Neuronal stem cell (in vitro differentiated cells): ENCODE data around the gene SPIN1.

ENCODE experiments used
- DNase-seq: peaks from one replicate; pipeline ENCODE4 v3.0.0-alpha.2; 2013; ENCODE audit warnings: low spot score
- H2AFZ ChIP-seq: one replicate; pipeline ENCODE4 v1.6.1; 2013; ENCODE audit warnings: mild to moderate bottlenecking, low read length, inconsistent platforms
- H2AK5ac ChIP-seq: 2 replicates; pipeline ENCODE4 v1.6.1; 2013; ENCODE audit warnings: low read depth, mild to moderate bottlenecking, inconsistent platforms, low read length, moderate library complexity, mixed read lengths
- H2BK120ac ChIP-seq: 2 replicates; pipeline ENCODE4 v1.6.1; 2013; ENCODE audit warnings: low read depth, mild to moderate bottlenecking, inconsistent platforms, low read length, moderate library complexity, mixed read lengths
- H2BK12ac ChIP-seq: one replicate; pipeline ENCODE4 v1.6.1; 2013; ENCODE audit warnings: low read length, inconsistent platforms
- H2BK15ac ChIP-seq: 2 replicates; pipeline ENCODE4 v1.6.1; 2013; ENCODE audit warnings: mild to moderate bottlenecking, low read length, inconsistent platforms, mixed read lengths
- H2BK5ac ChIP-seq: one replicate; pipeline ENCODE4 v1.6.1; 2013; ENCODE audit warnings: inconsistent platforms, mild to moderate bottlenecking, low read length, moderate library complexity
- H3K14ac ChIP-seq: one replicate; pipeline ENCODE4 v1.6.1; 2013; ENCODE audit warnings: low read length, inconsistent platforms
- H3K18ac ChIP-seq: 2 replicates; pipeline ENCODE4 v1.6.1; 2013; ENCODE audit warnings: low read length, inconsistent platforms
- H3K23ac ChIP-seq: 2 replicates; pipeline ENCODE4 v1.6.1; 2013; ENCODE audit warnings: low read depth, mild to moderate bottlenecking, mixed read lengths, low read length, inconsistent platforms; ENCODE audit not compliant: poor library complexity
- H3K27ac ChIP-seq: replicated peaks from 3 replicates; pipeline ENCODE4 v1.5.1; 2013; ENCODE audit warnings: low read length, inconsistent platforms
- H3K27me3 ChIP-seq, 3 experiments: 2 replicates each; pipeline ENCODE4 v1.6.1; 2013; ENCODE audit warnings: low read length in 3 of 3, mild to moderate bottlenecking in 2 of 3, inconsistent platforms in 1 of 3, low read depth in 1 of 3, mixed read lengths in 1 of 3, moderate library complexity in 1 of 3; ENCODE audit not compliant: control insufficient read depth in 3 of 3, insufficient read depth in 3 of 3
- H3K36me3 ChIP-seq, 2 donors: replicated peaks in 1 of 2; 2 replicates each; pipeline ENCODE4 v1.6.1; 2013; ENCODE audit warnings: low read length in 2 of 2; ENCODE audit not compliant: control insufficient read depth in 2 of 2, insufficient read depth in 2 of 2
- H3K4ac ChIP-seq: 2 replicates; pipeline ENCODE4 v1.6.1; 2013; ENCODE audit warnings: inconsistent platforms, mild to moderate bottlenecking, low read length, moderate library complexity
- H3K4me1 ChIP-seq, 2 donors: 1 replicate in 1 of 2; 2 replicates in 1 of 2; pipeline ENCODE4 v1.6.1; 2013; ENCODE audit warnings: low read length in 2 of 2, low read depth in 1 of 2; ENCODE audit not compliant: control insufficient read depth in 2 of 2, insufficient read depth in 1 of 2
- H3K4me2 ChIP-seq: one replicate; pipeline ENCODE4 v1.6.1; 2013; ENCODE audit warnings: mild to moderate bottlenecking, low read length, inconsistent platforms; ENCODE audit not compliant: insufficient read depth, poor library complexity, severe bottlenecking
- H3K4me3 ChIP-seq, 2 donors: 2 replicates each; pipeline ENCODE4 v1.5.1; 2013; ENCODE audit warnings: low read length in 2 of 2, mild to moderate bottlenecking in 2 of 2, inconsistent platforms in 1 of 2, moderate library complexity in 1 of 2
- H3K79me1 ChIP-seq: one replicate; pipeline ENCODE4 v1.6.1; 2013; ENCODE audit warnings: low read depth, mild to moderate bottlenecking, inconsistent platforms, low read length, moderate library complexity
- H3K9ac ChIP-seq: one replicate; pipeline ENCODE4 v1.6.1; 2013; ENCODE audit warnings: mild to moderate bottlenecking, low read depth, low read length, inconsistent platforms; ENCODE audit not compliant: poor library complexity
- H3K9me3 ChIP-seq, 2 donors: replicated peaks in 1 of 2; 2 replicates each; pipeline versions ENCODE3 to v1.6.1; 2013; ENCODE audit warnings: low read length in 2 of 2, mild to moderate bottlenecking in 2 of 2, inconsistent platforms in 1 of 2, low read depth in 1 of 2, mixed read lengths in 1 of 2, moderate library complexity in 1 of 2; ENCODE audit not compliant: control insufficient read depth in 2 of 2, insufficient read depth in 1 of 2
- H4K8ac ChIP-seq: one replicate; pipeline ENCODE4 v1.6.1; 2013; ENCODE audit warnings: low read depth, mild to moderate bottlenecking, inconsistent platforms, low read length, moderate library complexity
- H4K91ac ChIP-seq: one replicate; pipeline ENCODE4 v1.6.1; 2013; ENCODE audit warnings: low read length, low read depth, mild to moderate bottlenecking, inconsistent platforms; ENCODE audit not compliant: poor library complexity
- WGBS, 2 donors: extraction: QIAGEN DNeasy Blood & Tissue Kit; methylation state at CpG; one replicate each; pipeline ENCODE4 v1.1.7; 2013; ENCODE audit warnings: missing lambda C conversion rate in 2 of 2, mixed read lengths in 1 of 2; ENCODE audit not compliant: insufficient read length in 2 of 2, insufficient replicate concordance in 1 of 2; ENCODE audit errors: extremely low coverage in 2 of 2; 5-methylcytosine and 5-hydroxymethylcytosine counted together

The SPIN1 gene

DNA sequence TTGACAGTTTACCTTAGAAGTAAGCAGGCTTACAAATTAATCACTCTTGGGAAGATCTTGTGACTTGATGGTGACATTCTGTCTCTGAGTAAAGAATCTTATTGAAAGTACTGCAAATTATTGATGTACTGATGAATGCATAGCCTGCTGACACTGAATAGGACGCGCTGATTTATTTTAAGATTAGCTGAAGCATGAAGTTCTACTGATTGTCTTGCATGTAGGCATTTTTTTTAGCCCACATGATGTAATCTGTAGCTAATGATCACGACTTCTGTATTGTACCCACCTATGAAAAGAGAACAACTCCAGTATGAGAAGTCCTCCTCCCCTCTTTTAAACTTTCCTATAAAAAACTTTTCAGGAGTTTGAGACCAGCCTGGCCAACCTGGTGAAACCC, 28.3 kb upstream of the SPIN1 start:
- no peak overlapping the region for H2BK5ac ChIP-seq
- H3K14ac ChIP-seq: no peak overlapping the region
- H4K91ac ChIP-seq: no peak overlapping the region
- no peak overlapping the region for H3K18ac ChIP-seq
- no CpG with 5 or more reads among the region's 3 CpGs for WGBS, 2 donors
- H3K27ac ChIP-seq: no peak overlapping the region
- H3K4me3 ChIP-seq: no peak overlapping the region
- H3K4ac ChIP-seq: no peak overlapping the region
- no peak overlapping the region for H3K23ac ChIP-seq
- DNase-seq: no peak
- no peak overlapping the region for H3K9ac ChIP-seq
- no peak overlapping the region for H2BK120ac ChIP-seq
- H2AFZ ChIP-seq: no peak overlapping the region
- H2BK15ac ChIP-seq: no peak overlapping the region
- H3K36me3 ChIP-seq: no peaks in the 10 kb centered on the region
- H3K27me3 ChIP-seq: no peaks in the 10 kb centered on the region
- H3K9me3 ChIP-seq: no peaks in the 10 kb centered on the region
- H2BK12ac ChIP-seq: no peak overlapping the region
- H3K4me1 ChIP-seq: no peaks in the 10 kb centered on the region
- no peak overlapping the region for H3K4me2 ChIP-seq
- H2AK5ac ChIP-seq: no peak overlapping the region
- no peaks in the 10 kb centered on the region for H3K79me1 ChIP-seq
- no peak overlapping the region for H4K8ac ChIP-seq

GRCh38 chr9:88362681-88363080, 25.6 kb upstream of the SPIN1 start:
- H3K27ac ChIP-seq: no peak overlapping the region
- no peak for DNase-seq
- no peaks in the 10 kb centered on the region for H3K79me1 ChIP-seq
- no peak overlapping the region for H3K4me2 ChIP-seq
- H2BK120ac ChIP-seq: no peak overlapping the region
- H4K8ac ChIP-seq: no peak overlapping the region
- no peak overlapping the region for H2AK5ac ChIP-seq
- no peak overlapping the region for H3K9ac ChIP-seq
- no peak overlapping the region for H3K4ac ChIP-seq
- H3K18ac ChIP-seq: no peak overlapping the region
- H2AFZ ChIP-seq: no peak overlapping the region
- H3K4me1 ChIP-seq: no peaks in the 10 kb centered on the region
- H2BK12ac ChIP-seq: no peak overlapping the region
- no peak overlapping the region for H3K23ac ChIP-seq
- no peak overlapping the region for H2BK15ac ChIP-seq
- H3K9me3 ChIP-seq: no peaks in the 10 kb centered on the region
- no peaks in the 10 kb centered on the region for H3K27me3 ChIP-seq
- H2BK5ac ChIP-seq: no peak overlapping the region
- H3K14ac ChIP-seq: no peak overlapping the region
- WGBS, 2 donors: no CpG with 5 or more reads among the region's 2 CpGs
- no peak overlapping the region for H4K91ac ChIP-seq
- no peaks in the 10 kb centered on the region for H3K36me3 ChIP-seq
- no peak overlapping the region for H3K4me3 ChIP-seq

- H3K9ac ChIP-seq: no peak overlapping the region
- no peak overlapping the region for H2BK15ac ChIP-seq
- H3K18ac ChIP-seq: no peak overlapping the region
- H2BK120ac ChIP-seq: no peak overlapping the region
- H4K8ac ChIP-seq: no peak overlapping the region
- no peak overlapping the region for H2BK12ac ChIP-seq
- H2BK5ac ChIP-seq: no peak overlapping the region
- H3K27me3 ChIP-seq: no peaks in the 10 kb centered on the region
- H3K4me1 ChIP-seq: no peaks in the 10 kb centered on the region
- no peak overlapping the region for H3K23ac ChIP-seq
- no CpG with 5 or more reads among the region's 1 CpG for WGBS, 2 donors
- DNase-seq: no peak
- no peak overlapping the region for H3K4ac ChIP-seq
- H2AFZ ChIP-seq: no peak overlapping the region
- no peak overlapping the region for H3K14ac ChIP-seq
- H4K91ac ChIP-seq: no peak overlapping the region
- H3K36me3 ChIP-seq: no peaks in the 10 kb centered on the region
- no peak overlapping the region for H3K4me2 ChIP-seq
- no peak overlapping the region for H2AK5ac ChIP-seq
- H3K9me3 ChIP-seq: no peaks in the 10 kb centered on the region
- H3K79me1 ChIP-seq: no peaks in the 10 kb centered on the region
- H3K27ac ChIP-seq: no peak overlapping the region
- no peak overlapping the region for H3K4me3 ChIP-seq
Measured at GRCh38 chr9:88363661-88364060, 24.6 kb upstream of the SPIN1 start.

DNA sequence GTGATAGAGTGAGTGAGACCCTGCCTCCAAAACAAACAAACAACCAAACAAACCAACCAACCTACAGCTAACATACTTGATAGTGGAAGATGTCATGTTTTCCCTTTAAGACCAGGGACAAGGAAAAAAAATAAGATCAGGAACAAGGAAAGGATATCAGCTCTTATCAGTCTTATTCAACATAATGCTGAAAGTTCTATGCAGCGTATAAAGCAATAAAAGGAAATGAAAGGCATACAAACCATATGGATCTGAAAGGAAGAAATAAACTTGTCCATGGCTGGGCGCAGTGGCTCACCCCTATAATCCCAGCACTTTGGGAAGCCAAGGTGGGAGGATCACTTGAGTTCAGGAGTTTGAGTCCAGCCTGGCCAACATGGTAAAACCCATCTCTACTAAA, 23.5 kb upstream of the SPIN1 start:
- no peaks in the 10 kb centered on the region for H3K27me3 ChIP-seq
- H3K79me1 ChIP-seq: no peaks in the 10 kb centered on the region
- no peak overlapping the region for H2BK5ac ChIP-seq
- DNase-seq: no peak
- H2BK12ac ChIP-seq: no peak overlapping the region
- no peak overlapping the region for H3K23ac ChIP-seq
- H3K9me3 ChIP-seq: no peaks in the 10 kb centered on the region
- no peak overlapping the region for H4K8ac ChIP-seq
- no CpG with 5 or more reads among the region's 2 CpGs for WGBS, 2 donors
- H3K4ac ChIP-seq: no peak overlapping the region
- H3K36me3 ChIP-seq: no peaks in the 10 kb centered on the region
- no peak overlapping the region for H4K91ac ChIP-seq
- H2BK120ac ChIP-seq: no peak overlapping the region
- H2AFZ ChIP-seq: no peak overlapping the region
- H3K9ac ChIP-seq: no peak overlapping the region
- H3K4me3 ChIP-seq: no peak overlapping the region
- H3K14ac ChIP-seq: no peak overlapping the region
- no peak overlapping the region for H2BK15ac ChIP-seq
- no peak overlapping the region for H2AK5ac ChIP-seq
- H3K4me1 ChIP-seq: no peaks in the 10 kb centered on the region
- no peak overlapping the region for H3K27ac ChIP-seq
- no peak overlapping the region for H3K18ac ChIP-seq
- H3K4me2 ChIP-seq: no peak overlapping the region
